ENCODE measurements around the gene EDNRA. TPM values are rescaled to one million over a fixed set of nuclear protein-coding genes. Genes with fewer than 3 reads are reported as not detected.

The EDNRA gene
- total and polyA plus RNA-seq, 9 of the 15 experiments (the other 6 are each of a cell fraction or from before 2014, with no cell fraction given): not detected

DNA sequence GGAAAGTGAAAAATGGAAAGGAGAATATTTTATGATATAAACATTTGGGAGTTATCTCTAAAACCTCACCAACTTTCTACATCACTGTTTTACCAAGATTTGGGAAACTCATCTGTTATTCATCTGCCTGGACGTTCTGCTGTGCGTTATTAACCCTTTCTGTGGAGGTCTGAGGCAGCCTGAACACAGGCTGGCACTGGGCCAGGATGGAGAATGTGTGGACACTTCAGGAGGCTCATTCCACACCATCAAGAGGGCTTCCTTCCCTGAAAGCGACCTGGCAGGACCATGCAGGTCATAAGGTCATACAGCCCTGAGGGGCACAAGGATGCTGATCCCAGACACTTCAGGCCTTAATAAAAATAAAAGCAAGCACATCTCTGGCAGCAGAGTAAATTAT, 105.1 kb downstream of the EDNRA start:
- H3K36me3 ChIP-seq (ENCODE audit: control insufficient read depth, insufficient read depth, low read length): no peaks in the 10 kb centered on the region
- DNase-seq (ENCODE audit: extremely low read depth in 1 of 4, low spot score in 3 of 4) (no peak), FAIRE-seq (no peak), ATAC-seq (no peak)
- CTCF ChIA-PET (ENCODE audit: low intra/inter-chr PET ratio): interaction anchor here (0.6 kb wide), 2 partner anchors 358 to 425 kb away, joined by 3 read pairs; no protein-coding TSS in a partner anchor
- no peaks in the 10 kb centered on the region for H4K20me1 ChIP-seq (replicated peaks; ENCODE audit: control insufficient read depth, insufficient read depth, low read length)
- intact Hi-C loops (cut with micrococcal nuclease) (no loop called here), in situ Hi-C loops (cut with MboI) (loop anchor here (25.0 kb wide), 1 partner anchor 574 kb away; no protein-coding TSS in a partner anchor)
- H3K27ac ChIP-seq (ENCODE audit: extremely low read depth, low read depth, low read length): no peak overlapping the region
- no peaks in the 10 kb centered on the region for H3K79me2 ChIP-seq (ENCODE audit: control insufficient read depth, insufficient read depth, low read length)
- H3K9me1 ChIP-seq (ENCODE audit: control insufficient read depth, insufficient read depth, low read length): no peaks in the 10 kb centered on the region
- H3K9ac ChIP-seq (ENCODE audit: insufficient read depth in 1 of 2, low read depth in 2 of 2, low read length in 2 of 2): no peak overlapping the region
- no TSS peak for BruUV-seq (replicated peaks)
- no peaks in the 10 kb centered on the region for H3K27me3 ChIP-seq (ENCODE audit: control insufficient read depth in 2 of 2, insufficient read depth in 2 of 2, low read length in 2 of 2)
- H3K4me1 ChIP-seq (replicated peaks in 1 of 2; ENCODE audit: control insufficient read depth in 2 of 2, insufficient read depth in 2 of 2, low read length in 2 of 2): peaks cover 0 to 2% of the 10 kb centered on the region in 2 experiments; a peak in 2 of 5 replicates
- H3K4me3 ChIP-seq: no peak overlapping the region
- POLR2A ChIA-PET: interaction anchor here (0.7 to 1.1 kb wide), 2 partner anchors 11 to 23 kb away, joined by 3 read pairs; no protein-coding TSS in a partner anchor
- no peaks in the 10 kb centered on the region for H3K9me3 ChIP-seq (replicated peaks; ENCODE audit: control insufficient read depth, insufficient read depth, low read depth, low read length)
- WGBS (ENCODE audit: insufficient coverage, low coverage, missing lambda C conversion rate): 0% methylated on average over 3 of the region's 3 CpGs
- TF ChIP-seq NFIC (IDR thresholded peaks at IDR 0.05) (peak; percentile 59; the same call in 1 of the 2 replicates), NCOA1 (IDR thresholded peaks at IDR 0.05; ENCODE audit: low read depth) (no peak), THAP7 (CRISPR knock-in tag; IDR thresholded peaks at IDR 0.05) (no peak), TBP (optimal IDR thresholded peaks at IDR 0.05; ENCODE audit: low read depth, low read length) (no peak), ZNF551 (CRISPR knock-in tag; IDR thresholded peaks at IDR 0.05) (no peak), ATF1 (CRISPR knock-in tag; IDR thresholded peaks at IDR 0.05) (no peak), ATF1 (tag; IDR thresholded peaks at IDR 0.05) (no peak), ZNF3 (CRISPR knock-in tag; IDR thresholded peaks at IDR 0.05) (no peak), STAT5A (IDR thresholded peaks at IDR 0.05; ENCODE audit: borderline replicate concordance, low read length) (no peak)
- H3K4me2 ChIP-seq (ENCODE audit: insufficient read depth, low read length): no peak overlapping the region
- H2AFZ ChIP-seq (ENCODE audit: low read depth, low read length): no peak overlapping the region
